HG03108 (cell line): ENCODE measurements around the gene ROR1.

Experiments used
- ATAC-seq: cut with Tn5 transposase; IDR thresholded peaks from one replicate; pipeline ENCODE4 v1.9.1; 2021; ENCODE audit warnings: moderate library complexity; ENCODE audit not compliant: unreplicated experiment

The ROR1 gene

DNA sequence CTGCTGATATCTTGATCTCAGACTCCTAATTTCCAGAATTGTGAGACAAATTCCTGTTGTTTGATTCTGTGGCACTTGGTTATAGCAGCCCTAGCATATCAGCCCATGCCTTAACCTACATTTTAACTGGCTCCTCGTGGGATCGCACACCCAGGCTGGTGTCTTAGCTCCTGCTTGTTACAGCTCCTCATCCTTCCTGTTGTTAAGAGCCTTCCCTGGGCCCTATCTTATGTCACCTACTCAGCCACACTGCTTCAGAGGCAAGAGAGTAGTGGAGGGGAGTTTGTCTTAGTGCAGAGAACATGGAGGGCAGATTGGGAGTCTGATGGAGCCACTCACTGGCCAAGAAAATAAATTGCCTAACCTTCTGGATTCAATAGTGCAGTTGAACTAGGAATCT, 131.0 kb downstream of the ROR1 start:
- no peak for ATAC-seq

DNA sequence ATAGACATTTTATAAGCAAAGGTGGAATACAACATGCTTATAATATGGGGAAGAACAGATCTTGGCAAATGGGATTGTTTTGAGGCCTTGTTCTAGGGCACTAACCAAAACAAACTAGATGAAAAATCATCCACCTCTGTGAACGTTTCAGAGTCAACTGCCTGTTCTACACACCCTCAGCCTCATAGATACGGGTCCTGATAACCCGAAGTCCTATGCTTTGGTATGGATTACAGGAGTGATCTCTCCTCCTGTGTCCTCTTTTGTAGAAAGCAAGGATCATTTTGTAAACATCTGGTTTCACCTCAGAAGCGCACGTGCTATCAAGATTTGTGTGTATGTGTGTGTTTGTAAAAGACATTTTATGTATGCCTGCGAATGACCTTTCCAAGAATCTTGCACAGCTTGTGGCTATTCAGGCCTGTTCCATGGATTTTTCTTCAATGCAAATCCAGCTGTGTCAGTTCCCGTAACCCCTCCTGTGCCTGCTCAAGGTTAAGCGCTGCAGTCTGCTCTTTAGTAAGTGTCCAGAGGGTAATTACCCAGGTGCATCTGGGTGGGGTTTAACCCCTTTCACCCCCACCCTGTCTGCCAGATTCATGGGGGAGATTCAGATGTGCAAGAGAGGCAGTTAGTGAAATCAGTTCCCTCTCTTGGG, 132.4 kb downstream of the ROR1 start:
- no peak for ATAC-seq

DNA sequence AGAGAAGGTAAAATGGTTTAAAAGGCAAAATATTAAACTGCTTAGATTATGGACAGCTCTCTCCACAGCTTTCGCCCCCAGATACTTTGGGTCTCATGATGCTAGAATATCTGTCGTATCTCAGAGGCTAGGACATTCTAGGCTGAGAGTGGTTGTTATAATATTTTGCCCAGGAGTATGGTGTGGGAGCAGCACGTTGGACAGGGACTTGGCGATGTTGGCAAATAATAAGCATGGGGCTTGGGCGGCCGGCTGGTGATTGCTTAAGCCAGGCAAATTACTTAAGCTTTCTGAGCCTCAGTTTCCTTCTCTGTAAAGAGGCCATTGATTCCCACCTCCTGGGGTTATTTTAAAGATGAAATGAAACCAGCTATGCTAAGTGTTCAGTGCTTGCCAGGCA, 133.2 kb downstream of the ROR1 start:
- ATAC-seq: no peak

- ATAC-seq: no peak
Measured at GRCh38 chr1:63908016-63908415, 134.2 kb downstream of the ROR1 start.

GRCh38 chr1:63909526-63909925, 135.7 kb downstream of the ROR1 start:
- no peak for ATAC-seq

DNA sequence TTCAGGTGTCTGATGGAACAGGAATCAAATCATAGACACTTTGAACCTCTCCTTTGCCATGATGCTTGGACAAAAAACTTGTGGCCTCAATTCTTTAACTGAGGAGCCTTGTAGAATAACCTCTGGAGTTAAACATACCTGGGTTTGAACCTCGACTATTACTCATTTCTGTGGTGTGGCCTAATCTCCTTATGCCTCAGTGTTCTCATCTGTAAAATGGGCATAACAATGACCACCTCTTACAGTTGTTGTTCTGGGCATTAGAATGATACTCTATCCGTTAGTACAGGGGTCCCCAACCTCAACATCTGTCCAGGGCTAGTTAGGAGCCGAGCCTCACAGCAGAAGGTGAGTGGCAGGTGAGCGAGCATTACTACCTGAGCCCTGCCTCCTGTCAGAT, 137.2 kb downstream of the ROR1 start:
- no peak for ATAC-seq

DNA sequence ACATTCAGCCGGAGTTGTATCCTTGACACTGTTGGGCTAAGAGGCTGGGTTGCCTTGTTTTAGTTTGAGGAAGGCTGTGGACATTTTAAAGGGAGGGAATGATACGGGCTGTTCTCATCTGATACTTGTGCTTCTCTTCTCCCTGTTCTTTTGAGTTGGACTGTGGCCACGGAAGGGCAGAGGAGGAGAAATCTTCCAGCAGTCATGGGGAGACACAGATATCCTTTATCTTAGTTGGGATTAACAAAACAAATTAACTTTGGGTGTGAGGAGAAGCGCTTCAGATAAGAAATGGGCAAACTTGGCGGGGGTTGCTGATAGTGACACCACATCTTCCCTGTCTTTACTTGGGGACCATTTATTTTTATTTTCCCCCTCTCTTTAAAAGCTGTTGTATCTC, 138.8 kb downstream of the ROR1 start:
- ATAC-seq: no peak

DNA sequence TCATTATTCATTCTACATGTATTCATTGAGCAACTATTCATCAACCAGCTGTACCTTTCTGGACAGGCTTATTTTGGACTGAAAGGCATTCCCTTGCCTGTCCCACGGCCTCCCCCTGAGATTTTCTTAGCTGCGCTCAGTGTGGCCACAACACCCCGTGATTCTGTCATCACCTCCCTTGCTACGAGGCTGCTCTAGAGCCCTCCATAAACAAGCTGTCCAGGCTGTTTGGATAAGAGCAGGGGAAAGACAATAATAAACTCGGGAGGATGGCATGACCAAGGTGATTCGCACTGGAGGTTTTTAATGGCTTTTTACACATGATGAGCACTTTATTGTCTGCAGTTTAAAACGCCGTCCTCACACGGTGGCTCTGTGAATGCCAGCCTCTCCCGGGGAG, 139.7 kb downstream of the ROR1 start:
- no peak for ATAC-seq

GRCh38 chr1:63914241-63914640, 140.4 kb downstream of the ROR1 start:
- ATAC-seq: no peak

DNA sequence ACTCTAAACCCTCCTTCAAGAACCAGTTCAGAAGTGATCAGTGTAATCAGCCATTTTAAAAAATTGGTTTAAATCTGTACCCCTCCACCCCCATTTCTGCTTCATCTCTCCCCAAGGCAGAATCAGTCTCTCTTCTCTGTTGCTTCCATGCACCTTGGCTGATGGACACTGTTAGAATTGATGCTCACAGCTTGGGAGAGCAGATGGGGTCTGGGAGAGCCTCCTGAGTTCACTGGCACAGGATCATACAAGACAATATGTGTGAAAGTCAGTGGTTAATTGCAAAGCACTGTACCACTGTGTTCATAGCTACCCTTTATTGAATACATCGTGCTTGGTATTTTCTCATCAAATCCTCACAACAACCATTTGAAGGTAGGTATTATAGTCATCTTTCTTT, 140.9 kb downstream of the ROR1 start:
- no peak for ATAC-seq

DNA sequence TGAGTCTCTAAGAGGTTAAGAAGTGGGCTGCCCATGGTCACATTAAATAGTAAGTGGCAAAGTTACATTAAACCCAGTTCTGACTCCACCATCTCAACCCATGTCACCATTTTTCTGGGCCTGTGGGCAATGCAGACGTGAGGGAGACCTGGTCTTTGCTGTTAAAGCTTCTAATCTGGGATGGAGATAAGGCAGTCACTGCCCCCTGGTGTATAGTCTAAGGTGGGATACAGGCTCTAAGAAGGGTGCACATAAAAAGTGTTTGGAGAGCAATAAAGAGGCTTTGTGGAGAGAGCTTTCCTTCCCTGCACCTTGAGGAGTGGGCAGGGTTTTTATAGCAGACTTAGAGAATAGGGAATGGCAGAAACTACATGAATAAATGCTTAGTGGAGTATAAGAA, 141.3 kb downstream of the ROR1 start:
- no peak for ATAC-seq

DNA sequence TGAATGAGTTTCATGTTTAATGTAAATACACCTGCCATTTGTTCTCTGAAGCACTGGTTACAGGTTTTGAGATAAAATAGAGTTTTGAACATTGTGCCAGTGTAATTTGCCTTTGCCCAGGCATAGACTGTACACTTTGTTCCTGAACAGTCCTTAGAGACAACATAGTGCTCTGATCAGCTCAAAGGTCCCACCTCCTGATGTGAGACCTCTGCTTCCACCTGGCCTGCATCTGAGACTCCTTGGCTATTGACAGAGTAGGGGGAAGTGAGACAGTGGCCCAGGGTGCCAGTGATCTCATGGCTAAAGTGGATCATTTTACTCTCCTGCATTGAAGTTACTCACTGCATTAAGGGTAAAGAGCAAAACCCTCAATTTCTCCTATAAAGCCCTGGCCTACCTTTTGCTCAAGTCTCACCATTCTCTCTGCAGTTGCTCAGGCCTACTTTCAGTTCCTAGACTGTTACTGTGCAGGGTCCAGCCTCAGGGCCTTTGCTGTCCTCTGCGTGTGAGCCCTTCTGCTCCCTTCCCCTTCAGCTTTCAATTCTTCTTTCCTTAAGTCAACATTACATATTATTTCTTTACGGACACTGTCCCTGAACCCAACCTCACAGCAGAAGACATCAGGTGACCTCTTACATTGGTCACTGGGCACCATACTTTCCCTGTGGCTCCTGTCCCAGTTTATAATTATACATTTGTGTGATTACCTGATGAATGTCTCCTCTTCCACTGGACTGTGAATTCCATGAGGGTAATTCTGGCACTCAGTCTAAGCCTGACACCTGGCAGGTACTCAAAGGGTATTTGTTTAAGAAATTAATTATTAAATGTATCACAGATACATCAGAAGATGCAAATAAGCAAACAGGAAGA, 142.9 kb downstream of the ROR1 start:
- no peak for ATAC-seq

DNA sequence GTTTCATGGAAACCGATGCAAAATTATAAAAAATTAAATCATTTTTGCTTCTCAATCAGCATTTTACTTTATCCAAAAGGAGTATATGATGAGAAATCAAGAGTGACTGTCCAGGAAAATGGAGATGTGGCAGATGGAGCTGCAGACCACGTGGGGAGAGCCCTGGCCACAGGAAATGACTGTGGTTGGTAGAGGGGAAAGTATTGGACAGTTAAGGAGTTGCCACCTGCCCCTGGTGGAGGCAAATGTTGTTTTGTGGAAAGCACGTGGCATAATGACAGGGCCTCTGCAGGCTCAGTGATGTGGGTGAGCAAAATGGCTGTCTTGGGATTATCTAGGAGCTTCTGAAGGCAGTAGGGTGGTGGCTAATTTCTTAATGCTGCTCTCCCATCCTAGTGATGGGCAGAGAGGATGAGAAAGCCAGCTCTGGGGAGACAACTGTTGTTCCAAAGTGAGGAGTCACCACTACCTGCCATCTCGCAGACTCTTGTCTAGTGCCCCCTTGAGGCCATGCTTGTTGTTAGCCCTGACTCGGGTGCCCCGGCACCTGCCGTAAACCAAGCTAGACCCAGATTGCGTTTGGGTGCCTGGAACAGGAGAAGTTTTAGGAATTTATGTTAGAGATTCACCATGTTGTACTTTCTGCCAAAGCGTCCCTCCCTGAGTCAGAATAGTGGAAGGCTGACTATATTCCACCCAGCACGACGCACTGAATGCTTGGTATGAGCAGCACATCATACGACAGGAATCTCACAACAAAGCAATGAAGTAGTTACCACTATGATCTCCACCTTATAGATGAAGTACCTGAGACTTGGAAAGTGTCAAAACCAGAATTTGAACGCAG, 144.0 kb downstream of the ROR1 start:
- no peak for ATAC-seq

DNA sequence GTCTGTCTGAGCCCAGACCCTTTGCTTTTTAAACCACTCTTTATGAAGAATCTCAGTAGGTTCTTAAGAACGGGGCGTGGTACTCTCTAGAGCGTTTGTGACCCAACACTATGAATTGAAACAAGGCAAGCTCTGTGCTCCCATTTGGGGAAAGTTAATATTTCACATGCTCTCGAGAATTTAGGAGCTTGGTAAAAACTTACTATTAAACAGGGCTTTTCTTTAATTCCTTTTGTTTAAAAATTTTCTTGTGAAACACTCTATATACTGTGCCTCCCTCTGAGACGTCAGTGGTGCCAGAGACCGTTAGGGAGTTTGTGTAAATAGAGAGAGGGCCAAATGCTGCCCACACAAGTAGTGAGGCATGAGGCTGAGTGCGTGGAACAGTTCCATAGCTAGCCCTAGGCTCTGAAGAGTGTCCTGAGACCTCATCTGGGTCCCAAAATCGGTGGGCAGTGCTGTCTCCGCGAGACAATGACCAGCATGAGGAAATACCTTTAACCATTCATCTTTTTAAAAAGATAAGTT, 144.7 kb downstream of the ROR1 start:
- no peak for ATAC-seq

GRCh38 chr1:63920154-63921117, 146.6 kb downstream of the ROR1 start:
- ATAC-seq: no peak

DNA sequence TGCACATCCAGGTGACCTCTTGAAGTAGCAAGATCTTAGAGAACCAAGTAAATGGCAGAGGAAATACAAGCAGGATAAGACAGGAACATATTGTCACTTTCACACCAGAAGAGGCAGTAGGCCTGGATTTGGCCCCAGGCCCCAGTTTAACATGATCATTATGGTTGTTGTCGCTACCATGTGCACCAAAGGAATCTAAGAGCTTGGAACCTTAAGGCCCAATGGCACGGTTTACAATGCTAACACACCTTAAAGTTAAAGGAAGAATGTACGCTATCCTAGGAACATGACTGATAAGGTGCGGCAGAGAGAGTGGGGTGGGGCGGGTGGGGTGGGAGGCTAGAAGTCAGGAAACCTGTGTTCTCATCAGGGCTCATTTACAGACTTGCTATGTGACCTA, 147.5 kb downstream of the ROR1 start:
- ATAC-seq: no peak

- ATAC-seq: no peak
Measured at GRCh38 chr1:63921802-63922201, 148.0 kb downstream of the ROR1 start.

DNA sequence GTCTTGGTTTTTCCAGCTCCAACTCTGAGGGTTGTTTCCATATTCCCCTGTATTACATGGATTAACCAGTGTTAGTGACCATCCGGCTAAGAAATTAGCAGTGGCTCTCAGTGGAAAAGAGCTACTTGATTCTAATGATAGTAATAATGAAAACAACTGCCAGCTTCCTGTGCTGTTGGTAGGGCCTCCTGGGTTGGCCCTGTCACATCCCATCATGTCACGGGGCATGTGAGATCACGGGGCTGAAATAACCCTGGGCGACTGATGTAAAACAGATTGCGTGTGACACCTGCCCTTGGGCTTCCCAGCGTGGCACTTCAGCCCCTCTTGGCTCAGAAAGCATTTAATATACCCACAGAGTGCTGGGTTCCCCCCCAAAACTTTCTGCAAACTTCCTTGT, 149.0 kb downstream of the ROR1 start:
- ATAC-seq: no peak

GRCh38 chr1:63923302-63923701, 149.5 kb downstream of the ROR1 start:
- no peak for ATAC-seq

- no peak for ATAC-seq
Measured at GRCh38 chr1:63924600-63924999, 150.8 kb downstream of the ROR1 start.
